WTC11 (cell line): ENCODE measurements around the gene ARPC2. TPM values are rescaled to one million over a fixed set of nuclear protein-coding genes. Genes with fewer than 3 reads are reported as not detected.

Experiments
- ATAC-seq: fragments of 200-7000 bp; cut with Tn5 transposase; 2 replicates; pipeline ENCODE4 v1.10.0; 2021; ENCODE audit warnings: mild to moderate bottlenecking, moderate library complexity
- CTCF ChIA-PET: fragments of 300-600 bp; sonication (Branson Sonifier 250); formaldehyde crosslinking; loops from one replicate; lab custom pipeline; 2021; ENCODE audit warnings: antibody characterized with exemption; lab: Charles Lee
- POLR2A ChIA-PET: fragments of 350-600 bp; sonication (Branson Sonifier 250); formaldehyde crosslinking; loops from one replicate; lab custom pipeline; 2021; ENCODE audit warnings: antibody characterized with exemption; lab: Charles Lee
- DNase-seq: peaks from one replicate; pipeline ENCODE4 v3.0.0; 2021; ENCODE audit warnings: low spot score
- H3K27ac Mint-ChIP-seq: 2 replicates; pipeline ENCODE4 v1.8.0; 2021; ENCODE audit warnings: mixed read lengths
- H3K27me3 Mint-ChIP-seq: 2 replicates; pipeline ENCODE4 v1.8.0; 2021; ENCODE audit warnings: low read depth, mild to moderate bottlenecking, moderate library complexity, mixed read lengths
- H3K36me3 Mint-ChIP-seq: 2 replicates; pipeline ENCODE4 v1.8.0; 2021; ENCODE audit warnings: mixed read lengths
- H3K4me1 Mint-ChIP-seq: 2 replicates; pipeline ENCODE4 v1.8.0; 2022; ENCODE audit warnings: mixed read lengths
- H3K4me3 Mint-ChIP-seq: 2 replicates; pipeline ENCODE4 v1.8.0; 2021; ENCODE audit warnings: mild to moderate bottlenecking, moderate library complexity, mixed read lengths
- H3K9me3 Mint-ChIP-seq: 2 replicates; pipeline ENCODE4 v1.8.0; 2021; ENCODE audit warnings: mixed read lengths
- CREB1 ChIP-seq: sonication (generic); formaldehyde crosslinking; IDR thresholded peaks from 2 replicates; pipeline ENCODE4 v1.8.0; 2023; ENCODE audit warnings: mild to moderate bottlenecking, missing genetic modification reagents
- FOXJ3 ChIP-seq: sonication (generic); formaldehyde crosslinking; IDR thresholded peaks from 2 replicates; pipeline ENCODE4 v1.9.0; 2021; ENCODE audit warnings: missing genetic modification reagents, mild to moderate bottlenecking, borderline replicate concordance
- HMGA2 ChIP-seq: fragments of 250-450 bp; sonication (Bioruptor Pico); IDR thresholded peaks from 2 replicates; pipeline ENCODE4 v1.4.0; 2021; ENCODE audit warnings: mild to moderate bottlenecking, moderate library complexity
- JUN ChIP-seq: sonication (generic); formaldehyde crosslinking; IDR thresholded peaks from 2 replicates; pipeline ENCODE4 v1.8.0; 2023; ENCODE audit warnings: mild to moderate bottlenecking, missing genetic modification reagents
- KAT7 ChIP-seq: sonication (generic); formaldehyde crosslinking; IDR thresholded peaks from 2 replicates; pipeline ENCODE4 v1.8.1; 2023; ENCODE audit warnings: missing genetic modification reagents, mild to moderate bottlenecking, borderline replicate concordance
- NFE2L1 ChIP-seq: sonication (generic); formaldehyde crosslinking; IDR thresholded peaks from 2 replicates; pipeline ENCODE4 v1.8.1; 2023; ENCODE audit warnings: missing genetic modification reagents
- RELA ChIP-seq: sonication (generic); formaldehyde crosslinking; IDR thresholded peaks from 2 replicates; pipeline ENCODE4 v1.8.1; 2022; ENCODE audit warnings: missing genetic modification reagents, mild to moderate bottlenecking, borderline replicate concordance
- SMAD4 ChIP-seq: sonication (generic); formaldehyde crosslinking; IDR thresholded peaks from 2 replicates; pipeline ENCODE4 v1.8.0; 2022; ENCODE audit warnings: mild to moderate bottlenecking, missing genetic modification reagents
- SP1 ChIP-seq: sonication (generic); formaldehyde crosslinking; conservative IDR thresholded peaks from 2 replicates; pipeline ENCODE4 v1.8.1; 2022; ENCODE audit warnings: missing genetic modification reagents
- TCF7 ChIP-seq: sonication (generic); formaldehyde crosslinking; IDR thresholded peaks from 2 replicates; pipeline ENCODE4 v1.8.0; 2022; ENCODE audit warnings: mild to moderate bottlenecking, low read depth, missing genetic modification reagents, moderate library complexity
- ZNF263 ChIP-seq: sonication (generic); formaldehyde crosslinking; IDR thresholded peaks from 2 replicates; pipeline ENCODE4 v1.8.1; 2022; ENCODE audit warnings: low read depth, mild to moderate bottlenecking, moderate library complexity, missing genetic modification reagents
- ZNF317 ChIP-seq: sonication (generic); formaldehyde crosslinking; IDR thresholded peaks from 2 replicates; pipeline ENCODE4 v1.8.1; 2023; ENCODE audit warnings: low read depth, mild to moderate bottlenecking, moderate library complexity, missing genetic modification reagents, borderline replicate concordance
- total RNA-seq: library from RNA; stranded (reverse); gene quantifications from 3 replicates; pipeline ENCODE4 v1.2.3, GENCODE V29; 2021
- TF ChIP-seq, protein P1 (sequence below): sonication (generic); formaldehyde crosslinking; IDR thresholded peaks from 2 replicates; pipeline ENCODE4 v1.8.0; 2022; ENCODE audit warnings: mild to moderate bottlenecking, missing genetic modification reagents
- TF ChIP-seq, protein P2 (sequence below): sonication (generic); formaldehyde crosslinking; IDR thresholded peaks from 2 replicates; pipeline ENCODE4 v1.8.1; 2023; ENCODE audit warnings: mild to moderate bottlenecking, missing genetic modification reagents, moderate library complexity
- TF ChIP-seq, protein P3 (sequence below): sonication (generic); formaldehyde crosslinking; IDR thresholded peaks from 2 replicates; pipeline ENCODE4 v1.8.0; 2022; ENCODE audit warnings: mild to moderate bottlenecking, missing genetic modification reagents
- TF ChIP-seq, protein P4 (sequence below): fragments of 250-450 bp; sonication (Bioruptor Pico); conservative IDR thresholded peaks from 2 replicates; pipeline ENCODE4 v1.9.0; 2021; ENCODE audit warnings: mild to moderate bottlenecking
- TF ChIP-seq, protein P5 (sequence below): fragments of 250-450 bp; sonication (Bioruptor Pico); IDR thresholded peaks from 2 replicates; pipeline ENCODE4 v2.1.2; 2022; ENCODE audit warnings: mild to moderate bottlenecking, moderate library complexity
- TF ChIP-seq, protein P6 (sequence below): fragments of 250-450 bp; sonication (Bioruptor Pico); IDR thresholded peaks from 2 replicates; pipeline ENCODE4 v1.9.0; 2021; ENCODE audit warnings: mild to moderate bottlenecking
- TF ChIP-seq, protein P7 (sequence below): sonication (generic); formaldehyde crosslinking; conservative IDR thresholded peaks from 2 replicates; pipeline ENCODE4 v1.8.1; 2023; ENCODE audit warnings: mild to moderate bottlenecking, low read depth, missing genetic modification reagents, moderate library complexity
- TF ChIP-seq, protein P8 (sequence below): sonication (generic); formaldehyde crosslinking; IDR thresholded peaks from 2 replicates; pipeline ENCODE4 v1.8.0; 2023; ENCODE audit warnings: mild to moderate bottlenecking, missing genetic modification reagents

The ARPC2 gene
- total RNA-seq, 1 experiment from 2014 or later: 184 TPM

DNA sequence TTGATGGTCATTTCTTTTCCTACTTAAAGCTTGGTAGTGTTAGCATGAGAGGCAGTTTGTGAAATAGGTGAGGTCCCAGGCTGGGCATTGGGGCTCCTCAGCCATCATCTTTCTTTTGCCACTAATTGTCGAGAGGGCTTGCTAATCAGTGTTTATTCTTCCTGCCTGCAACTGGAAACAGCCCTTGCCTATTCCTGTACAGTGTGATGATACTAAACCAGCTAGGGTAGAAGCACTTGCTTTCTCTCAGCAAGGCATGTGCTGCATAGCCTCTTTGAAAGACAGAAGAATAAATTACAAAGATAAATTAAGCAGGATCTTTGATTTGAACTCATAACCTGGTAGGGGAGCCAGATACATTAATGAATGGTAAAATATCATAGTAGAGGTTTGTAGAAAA, 27.2 kb downstream of the ARPC2 start:
- Mint-ChIP-seq H3K4me3 (no peak overlapping the region), H3K36me3 (peaks cover 89% of the 10 kb centered on the region), H3K9me3 (no peaks in the 10 kb centered on the region), H3K27me3 (no peaks in the 10 kb centered on the region), H3K4me1 (no peaks in the 10 kb centered on the region), H3K27ac (no peak overlapping the region; the same call in 1 of the 2 replicates)
- DNase-seq (no peak), ATAC-seq (no peak)
- TF ChIP-seq ZNF263 (CRISPR knock-in tag): no peak
- TF ChIP-seq, protein P1, sequence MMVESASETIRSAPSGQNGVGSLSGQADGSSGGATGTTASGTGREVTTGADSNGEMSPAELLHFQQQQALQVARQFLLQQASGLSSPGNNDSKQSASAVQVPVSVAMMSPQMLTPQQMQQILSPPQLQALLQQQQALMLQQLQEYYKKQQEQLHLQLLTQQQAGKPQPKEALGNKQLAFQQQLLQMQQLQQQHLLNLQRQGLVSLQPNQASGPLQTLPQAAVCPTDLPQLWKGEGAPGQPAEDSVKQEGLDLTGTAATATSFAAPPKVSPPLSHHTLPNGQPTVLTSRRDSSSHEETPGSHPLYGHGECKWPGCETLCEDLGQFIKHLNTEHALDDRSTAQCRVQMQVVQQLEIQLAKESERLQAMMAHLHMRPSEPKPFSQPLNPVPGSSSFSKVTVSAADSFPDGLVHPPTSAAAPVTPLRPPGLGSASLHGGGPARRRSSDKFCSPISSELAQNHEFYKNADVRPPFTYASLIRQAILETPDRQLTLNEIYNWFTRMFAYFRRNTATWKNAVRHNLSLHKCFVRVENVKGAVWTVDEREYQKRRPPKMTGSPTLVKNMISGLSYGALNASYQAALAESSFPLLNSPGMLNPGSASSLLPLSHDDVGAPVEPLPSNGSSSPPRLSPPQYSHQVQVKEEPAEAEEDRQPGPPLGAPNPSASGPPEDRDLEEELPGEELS: no peak
- TF ChIP-seq, protein P2, sequence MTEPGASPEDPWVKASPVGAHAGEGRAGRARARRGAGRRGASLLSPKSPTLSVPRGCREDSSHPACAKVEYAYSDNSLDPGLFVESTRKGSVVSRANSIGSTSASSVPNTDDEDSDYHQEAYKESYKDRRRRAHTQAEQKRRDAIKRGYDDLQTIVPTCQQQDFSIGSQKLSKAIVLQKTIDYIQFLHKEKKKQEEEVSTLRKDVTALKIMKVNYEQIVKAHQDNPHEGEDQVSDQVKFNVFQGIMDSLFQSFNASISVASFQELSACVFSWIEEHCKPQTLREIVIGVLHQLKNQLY: no peak
- TF ChIP-seq SP1: no peak
- TF ChIP-seq, protein P3, sequence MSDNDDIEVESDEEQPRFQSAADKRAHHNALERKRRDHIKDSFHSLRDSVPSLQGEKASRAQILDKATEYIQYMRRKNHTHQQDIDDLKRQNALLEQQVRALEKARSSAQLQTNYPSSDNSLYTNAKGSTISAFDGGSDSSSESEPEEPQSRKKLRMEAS (CRISPR knock-in tag): no peak
- TF ChIP-seq, protein P4, sequence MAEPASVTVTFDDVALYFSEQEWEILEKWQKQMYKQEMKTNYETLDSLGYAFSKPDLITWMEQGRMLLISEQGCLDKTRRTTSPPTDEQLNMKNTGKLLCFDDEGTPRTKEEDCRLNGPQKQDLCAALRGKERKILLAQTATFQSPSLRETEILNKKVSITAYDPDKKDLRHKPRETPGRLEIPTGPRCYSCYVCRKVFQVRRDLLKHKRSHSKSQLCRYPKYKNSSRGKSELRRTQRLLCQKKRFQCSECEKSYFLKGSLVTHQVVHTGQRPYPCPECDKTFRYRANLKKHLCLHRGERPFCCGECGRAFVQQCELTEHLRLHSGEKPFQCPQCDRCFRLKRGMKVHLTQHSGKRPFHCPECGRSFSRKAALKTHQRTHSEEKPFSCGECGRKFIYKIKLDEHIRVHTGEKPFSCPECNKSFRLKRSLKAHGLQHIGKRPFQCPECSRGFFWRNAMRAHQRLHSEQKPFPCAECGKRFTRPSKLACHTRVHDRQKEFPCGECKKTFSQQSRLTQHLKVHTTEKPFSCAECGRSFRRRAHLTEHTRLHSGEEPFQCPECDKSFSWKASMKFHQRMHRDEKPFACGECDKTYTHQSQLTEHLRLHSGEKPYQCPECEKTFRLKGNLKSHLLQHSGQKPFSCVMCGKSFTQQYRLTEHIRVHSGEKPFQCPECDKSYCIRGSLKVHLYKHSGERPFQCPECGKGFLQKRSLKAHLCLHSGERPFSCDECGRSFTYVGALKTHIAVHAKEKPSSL (CRISPR knock-in tag): no peak
- no peak for TF ChIP-seq CREB1 (CRISPR knock-in tag)
- TF ChIP-seq SMAD4 (CRISPR knock-in tag): no peak
- POLR2A ChIA-PET: no interaction called here
- CTCF ChIA-PET: no interaction called here

DNA sequence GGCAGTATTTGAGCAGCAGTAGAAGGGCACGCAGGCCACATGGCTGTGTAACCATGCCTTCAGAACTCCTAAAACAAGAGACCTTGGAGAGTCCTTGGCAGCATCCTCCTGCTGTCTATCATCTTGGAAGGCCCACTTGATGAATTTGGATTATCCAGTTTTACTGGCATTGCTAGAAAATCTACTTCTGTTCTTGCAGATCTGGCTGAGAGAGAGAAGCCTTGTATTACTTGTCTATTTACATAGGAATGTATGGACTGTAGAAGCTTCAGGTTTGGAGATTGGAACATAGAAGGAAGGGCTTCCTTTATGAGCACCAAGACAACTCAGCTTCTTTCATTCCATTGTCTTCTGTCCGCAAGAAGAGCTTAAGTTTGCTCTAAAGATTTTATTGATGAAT, 27.7 kb downstream of the ARPC2 start:
- Mint-ChIP-seq H3K36me3 (peaks cover 89% of the 10 kb centered on the region), H3K4me1 (no peaks in the 10 kb centered on the region), H3K4me3 (no peak overlapping the region), H3K27me3 (no peaks in the 10 kb centered on the region), H3K27ac (no peak overlapping the region), H3K9me3 (no peaks in the 10 kb centered on the region)
- CTCF ChIA-PET: no interaction called here
- POLR2A ChIA-PET: no interaction called here
- ATAC-seq (no peak), DNase-seq (no peak)
- TF ChIP-seq, protein P5, sequence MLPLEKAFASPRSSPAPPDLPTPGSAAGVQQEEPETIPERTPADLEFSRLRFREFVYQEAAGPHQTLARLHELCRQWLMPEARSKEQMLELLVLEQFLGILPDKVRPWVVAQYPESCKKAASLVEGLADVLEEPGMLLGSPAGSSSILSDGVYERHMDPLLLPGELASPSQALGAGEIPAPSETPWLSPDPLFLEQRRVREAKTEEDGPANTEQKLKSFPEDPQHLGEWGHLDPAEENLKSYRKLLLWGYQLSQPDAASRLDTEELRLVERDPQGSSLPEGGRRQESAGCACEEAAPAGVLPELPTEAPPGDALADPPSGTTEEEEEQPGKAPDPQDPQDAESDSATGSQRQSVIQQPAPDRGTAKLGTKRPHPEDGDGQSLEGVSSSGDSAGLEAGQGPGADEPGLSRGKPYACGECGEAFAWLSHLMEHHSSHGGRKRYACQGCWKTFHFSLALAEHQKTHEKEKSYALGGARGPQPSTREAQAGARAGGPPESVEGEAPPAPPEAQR (CRISPR knock-in tag): no peak
- no peak for TF ChIP-seq ZNF317 (CRISPR knock-in tag)
- TF ChIP-seq, protein P6, sequence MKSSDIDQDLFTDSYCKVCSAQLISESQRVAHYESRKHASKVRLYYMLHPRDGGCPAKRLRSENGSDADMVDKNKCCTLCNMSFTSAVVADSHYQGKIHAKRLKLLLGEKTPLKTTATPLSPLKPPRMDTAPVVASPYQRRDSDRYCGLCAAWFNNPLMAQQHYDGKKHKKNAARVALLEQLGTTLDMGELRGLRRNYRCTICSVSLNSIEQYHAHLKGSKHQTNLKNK: no peak
- TF ChIP-seq FOXJ3 (CRISPR knock-in tag): no peak
- TF ChIP-seq, protein P7, sequence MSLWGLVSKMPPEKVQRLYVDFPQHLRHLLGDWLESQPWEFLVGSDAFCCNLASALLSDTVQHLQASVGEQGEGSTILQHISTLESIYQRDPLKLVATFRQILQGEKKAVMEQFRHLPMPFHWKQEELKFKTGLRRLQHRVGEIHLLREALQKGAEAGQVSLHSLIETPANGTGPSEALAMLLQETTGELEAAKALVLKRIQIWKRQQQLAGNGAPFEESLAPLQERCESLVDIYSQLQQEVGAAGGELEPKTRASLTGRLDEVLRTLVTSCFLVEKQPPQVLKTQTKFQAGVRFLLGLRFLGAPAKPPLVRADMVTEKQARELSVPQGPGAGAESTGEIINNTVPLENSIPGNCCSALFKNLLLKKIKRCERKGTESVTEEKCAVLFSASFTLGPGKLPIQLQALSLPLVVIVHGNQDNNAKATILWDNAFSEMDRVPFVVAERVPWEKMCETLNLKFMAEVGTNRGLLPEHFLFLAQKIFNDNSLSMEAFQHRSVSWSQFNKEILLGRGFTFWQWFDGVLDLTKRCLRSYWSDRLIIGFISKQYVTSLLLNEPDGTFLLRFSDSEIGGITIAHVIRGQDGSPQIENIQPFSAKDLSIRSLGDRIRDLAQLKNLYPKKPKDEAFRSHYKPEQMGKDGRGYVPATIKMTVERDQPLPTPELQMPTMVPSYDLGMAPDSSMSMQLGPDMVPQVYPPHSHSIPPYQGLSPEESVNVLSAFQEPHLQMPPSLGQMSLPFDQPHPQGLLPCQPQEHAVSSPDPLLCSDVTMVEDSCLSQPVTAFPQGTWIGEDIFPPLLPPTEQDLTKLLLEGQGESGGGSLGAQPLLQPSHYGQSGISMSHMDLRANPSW (CRISPR knock-in tag): no peak
- TF ChIP-seq KAT7: no peak
- no peak for TF ChIP-seq JUN (CRISPR knock-in tag)
- TF ChIP-seq, protein P8, sequence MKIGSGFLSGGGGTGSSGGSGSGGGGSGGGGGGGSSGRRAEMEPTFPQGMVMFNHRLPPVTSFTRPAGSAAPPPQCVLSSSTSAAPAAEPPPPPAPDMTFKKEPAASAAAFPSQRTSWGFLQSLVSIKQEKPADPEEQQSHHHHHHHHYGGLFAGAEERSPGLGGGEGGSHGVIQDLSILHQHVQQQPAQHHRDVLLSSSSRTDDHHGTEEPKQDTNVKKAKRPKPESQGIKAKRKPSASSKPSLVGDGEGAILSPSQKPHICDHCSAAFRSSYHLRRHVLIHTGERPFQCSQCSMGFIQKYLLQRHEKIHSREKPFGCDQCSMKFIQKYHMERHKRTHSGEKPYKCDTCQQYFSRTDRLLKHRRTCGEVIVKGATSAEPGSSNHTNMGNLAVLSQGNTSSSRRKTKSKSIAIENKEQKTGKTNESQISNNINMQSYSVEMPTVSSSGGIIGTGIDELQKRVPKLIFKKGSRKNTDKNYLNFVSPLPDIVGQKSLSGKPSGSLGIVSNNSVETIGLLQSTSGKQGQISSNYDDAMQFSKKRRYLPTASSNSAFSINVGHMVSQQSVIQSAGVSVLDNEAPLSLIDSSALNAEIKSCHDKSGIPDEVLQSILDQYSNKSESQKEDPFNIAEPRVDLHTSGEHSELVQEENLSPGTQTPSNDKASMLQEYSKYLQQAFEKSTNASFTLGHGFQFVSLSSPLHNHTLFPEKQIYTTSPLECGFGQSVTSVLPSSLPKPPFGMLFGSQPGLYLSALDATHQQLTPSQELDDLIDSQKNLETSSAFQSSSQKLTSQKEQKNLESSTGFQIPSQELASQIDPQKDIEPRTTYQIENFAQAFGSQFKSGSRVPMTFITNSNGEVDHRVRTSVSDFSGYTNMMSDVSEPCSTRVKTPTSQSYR (CRISPR knock-in tag): no peak
- TF ChIP-seq NFE2L1: no peak
- TF ChIP-seq, protein P2: no peak
- TF ChIP-seq HMGA2 (CRISPR knock-in tag): no peak
- TF ChIP-seq RELA: no peak
- no peak for TF ChIP-seq TCF7 (CRISPR knock-in tag)
